A673 (cell line): ENCODE results near the gene EFCAB9.

Source experiments
- EZH2 ChIP-seq: fragments of 200-600 bp; sonication (generic); IDR thresholded peaks from 2 replicates; pipeline ENCODE4 v1.6.1; 2017; ENCODE audit warnings: borderline replicate concordance, low read depth, mild to moderate bottlenecking, mixed read lengths, antibody characterized with exemption, low read length; ENCODE audit not compliant: poor library complexity, severe bottlenecking
- TF ChIP-seq, protein P1 (sequence below): fragments of 300-800, 200-600 bp; sonication (generic); conservative IDR thresholded peaks from 2 replicates; pipeline ENCODE4 v1.5.1; 2017; ENCODE audit warnings: low read depth, mild to moderate bottlenecking, antibody characterized with exemption, low read length, moderate library complexity, mixed read lengths

DNA sequence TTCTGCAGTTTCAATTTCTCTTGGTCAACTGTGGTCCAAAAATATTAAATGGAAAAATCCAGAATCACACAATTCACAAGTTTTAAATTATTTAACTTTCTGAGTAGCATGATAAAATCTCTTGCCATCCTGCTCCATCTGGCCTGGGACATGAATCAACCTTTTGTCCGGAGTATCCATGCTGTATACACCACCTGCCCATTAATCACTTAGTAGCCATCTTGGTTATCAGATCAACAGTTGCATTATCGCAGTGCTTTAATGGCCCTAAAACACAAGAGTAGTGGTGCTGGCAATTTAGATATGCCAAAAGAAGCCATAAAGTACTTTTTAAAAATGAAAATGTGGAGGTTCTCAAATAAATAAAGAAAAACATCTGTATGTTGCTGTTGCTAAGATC lies 25.3 kb downstream of the EFCAB9 start:
- TF ChIP-seq, protein P1, sequence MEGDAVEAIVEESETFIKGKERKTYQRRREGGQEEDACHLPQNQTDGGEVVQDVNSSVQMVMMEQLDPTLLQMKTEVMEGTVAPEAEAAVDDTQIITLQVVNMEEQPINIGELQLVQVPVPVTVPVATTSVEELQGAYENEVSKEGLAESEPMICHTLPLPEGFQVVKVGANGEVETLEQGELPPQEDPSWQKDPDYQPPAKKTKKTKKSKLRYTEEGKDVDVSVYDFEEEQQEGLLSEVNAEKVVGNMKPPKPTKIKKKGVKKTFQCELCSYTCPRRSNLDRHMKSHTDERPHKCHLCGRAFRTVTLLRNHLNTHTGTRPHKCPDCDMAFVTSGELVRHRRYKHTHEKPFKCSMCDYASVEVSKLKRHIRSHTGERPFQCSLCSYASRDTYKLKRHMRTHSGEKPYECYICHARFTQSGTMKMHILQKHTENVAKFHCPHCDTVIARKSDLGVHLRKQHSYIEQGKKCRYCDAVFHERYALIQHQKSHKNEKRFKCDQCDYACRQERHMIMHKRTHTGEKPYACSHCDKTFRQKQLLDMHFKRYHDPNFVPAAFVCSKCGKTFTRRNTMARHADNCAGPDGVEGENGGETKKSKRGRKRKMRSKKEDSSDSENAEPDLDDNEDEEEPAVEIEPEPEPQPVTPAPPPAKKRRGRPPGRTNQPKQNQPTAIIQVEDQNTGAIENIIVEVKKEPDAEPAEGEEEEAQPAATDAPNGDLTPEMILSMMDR: no peak
- TF ChIP-seq EZH2: no peak
